Keratinocyte (primary cell): ENCODE data around the gene RFTN1. TPM values are rescaled to one million over a fixed set of nuclear protein-coding genes. Genes with fewer than 3 reads are reported as not detected.

Source experiments
- DNase-seq: peaks from one replicate; pipeline ENCODE4 v3.0.0-alpha.2; 2011; ENCODE audit warnings: low read depth, missing footprints, low spot score
- FAIRE-seq: peaks from 2 replicates; lab custom pipeline; 2011; peaks lifted over from hg19 to GRCh38; lab: Jason Lieb, UNC
- H2AFZ ChIP-seq: 2 replicates; pipeline ENCODE4 v1.6.0; 2012; ENCODE audit warnings: low read length, control low read depth, inconsistent platforms; ENCODE audit not compliant: control insufficient read depth
- H3K27ac ChIP-seq: 2 replicates; pipeline ENCODE4 v1.5.1; 2011; ENCODE audit warnings: low read length; ENCODE audit not compliant: control insufficient read depth, insufficient read depth
- H3K27me3 ChIP-seq: 3 replicates; pipeline ENCODE4 v1.6.0; 2011; ENCODE audit warnings: low read length; ENCODE audit not compliant: control insufficient read depth, insufficient read depth; ENCODE audit errors: extremely low read depth
- H3K36me3 ChIP-seq, 2 experiments: 2 replicates in 1 of 2; 3 replicates in 1 of 2; pipeline ENCODE4 v1.5.1; 2011; ENCODE audit warnings: low read length in 2 of 2, mild to moderate bottlenecking in 1 of 2; ENCODE audit not compliant: control insufficient read depth in 2 of 2, insufficient read depth in 2 of 2; ENCODE audit errors: extremely low read depth in 1 of 2
- H3K4me1 ChIP-seq: 3 replicates; pipeline ENCODE4 v1.5.1; 2011; ENCODE audit warnings: low read length; ENCODE audit not compliant: control insufficient read depth, insufficient read depth; ENCODE audit errors: extremely low read depth
- H3K4me2 ChIP-seq: 3 replicates; pipeline ENCODE4 v1.6.0; 2011; ENCODE audit warnings: low read depth, low read length; ENCODE audit not compliant: control insufficient read depth, insufficient read depth; ENCODE audit errors: extremely low read depth
- H3K4me3 ChIP-seq, 3 experiments: fragments of 200-600 bp in 1 of 3; sonication (generic) in 1 of 3; 2 replicates in 2 of 3; 3 replicates in 1 of 3; pipeline ENCODE4 v1.5.1; 2011 to 2016; ENCODE audit warnings: low read length in 3 of 3, mild to moderate bottlenecking in 3 of 3, control low read depth in 2 of 3, inconsistent platforms in 1 of 3, low read depth in 1 of 3, mixed read lengths in 1 of 3, mixed run types in 1 of 3, moderate library complexity in 1 of 3; ENCODE audit not compliant: control insufficient read depth in 2 of 3, insufficient read depth in 2 of 3; ENCODE audit errors: extremely low read depth in 1 of 3
- H3K79me2 ChIP-seq: 2 replicates; pipeline ENCODE4 v1.6.0; 2012; ENCODE audit warnings: low read length; ENCODE audit not compliant: control insufficient read depth, insufficient read depth
- H3K9ac ChIP-seq: 3 replicates; pipeline ENCODE4 v1.6.0; 2011; ENCODE audit warnings: low read length; ENCODE audit not compliant: control insufficient read depth, insufficient read depth; ENCODE audit errors: extremely low read depth
- H3K9me1 ChIP-seq: 3 replicates; pipeline ENCODE4 v1.6.0; 2011; ENCODE audit warnings: low read length; ENCODE audit not compliant: control insufficient read depth, insufficient read depth; ENCODE audit errors: extremely low read depth
- H3K9me3 ChIP-seq: 2 replicates; pipeline ENCODE4 v1.5.1; 2012; ENCODE audit warnings: low read depth, low read length; ENCODE audit not compliant: control insufficient read depth
- H4K20me1 ChIP-seq: 3 replicates; pipeline ENCODE4 v1.6.0; 2011; ENCODE audit warnings: low read length; ENCODE audit not compliant: control insufficient read depth, insufficient read depth; ENCODE audit errors: extremely low read depth
- EZH2 ChIP-seq: IDR thresholded peaks from one replicate; pipeline ENCODE4 v1.6.1; 2012; ENCODE audit warnings: inconsistent platforms, mild to moderate bottlenecking, low read length, moderate library complexity
- dilution Hi-C: fragments of 300-500 bp; cut with MboI; formaldehyde crosslinking; loops from one replicate; pipeline ENCODE4 v1.7.0; 2020; ENCODE audit warnings: low sequenced_read_pairs; ENCODE audit not compliant: extremely low pct_ligation_motif_present
- polyA plus RNA-seq, 5 experiments: library from polyadenylated mRNA; depleted of rRNA in 3 of 5; stranded (reverse) in 3 of 5; stranded (forward) in 1 of 5; unstranded in 1 of 5; fragments of >200 nt; gene quantifications; 1 replicate in 1 of 5; 2 replicates in 3 of 5; 3 replicates in 1 of 5; pipeline versions ENCODE4 v1.2.1 to v1.2.3, GENCODE V29; 2011 to 2012; ENCODE audit warnings: missing spikeins in 2 of 5, low read depth in 1 of 5, low replicate concordance in 1 of 5
- TF ChIP-seq, protein P1 (sequence below), 3 experiments: IDR thresholded peaks in 1 of 3; conservative IDR thresholded peaks in 1 of 3; optimal IDR thresholded peaks in 1 of 3; 2 replicates in 2 of 3; 3 replicates in 1 of 3; pipeline versions ENCODE3 to v1.5.1; 2011; ENCODE audit warnings: low read length in 3 of 3, mild to moderate bottlenecking in 3 of 3, moderate library complexity in 2 of 3, control low read depth in 1 of 3, inconsistent platforms in 1 of 3; ENCODE audit not compliant: insufficient read depth in 2 of 3; ENCODE audit errors: extremely low read depth in 1 of 3

The RFTN1 gene
- polyA plus RNA-seq, 1 donor (not counting 4 experiments of a cell fraction or from before 2014, with no cell fraction given): 18.0 TPM

DNA sequence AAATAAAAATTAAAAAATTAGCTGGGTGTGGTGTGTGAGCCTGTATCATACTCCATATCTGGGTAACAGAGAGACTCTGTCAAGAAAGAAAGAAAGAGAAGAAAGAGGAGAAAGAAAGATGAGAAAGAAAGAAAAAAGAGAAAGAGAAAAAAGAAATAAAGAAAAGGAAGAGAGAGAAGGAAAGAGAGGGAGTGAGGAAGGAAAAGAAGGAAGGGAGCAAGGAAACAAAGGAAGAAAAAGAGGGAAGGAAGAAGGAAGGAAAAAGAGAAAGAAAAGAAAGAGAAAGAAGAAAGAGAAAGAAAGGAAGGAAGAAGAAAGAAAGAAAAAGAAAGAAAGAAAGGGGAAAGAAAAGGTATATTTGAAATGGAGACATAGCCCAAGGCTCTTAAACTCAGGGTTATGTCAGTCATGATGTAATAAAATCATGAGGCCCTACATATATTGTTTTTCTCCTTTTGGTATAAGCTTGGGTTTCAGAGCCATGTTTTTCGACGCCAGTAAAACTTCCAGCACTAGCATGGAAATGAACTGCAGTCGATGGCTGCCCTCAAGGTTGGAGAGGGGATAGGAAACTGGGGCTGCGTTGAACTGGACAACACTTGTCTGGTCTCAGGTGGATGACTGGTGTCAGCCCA, 38.0 kb upstream of the RFTN1 start:
- TF ChIP-seq, protein P1, sequence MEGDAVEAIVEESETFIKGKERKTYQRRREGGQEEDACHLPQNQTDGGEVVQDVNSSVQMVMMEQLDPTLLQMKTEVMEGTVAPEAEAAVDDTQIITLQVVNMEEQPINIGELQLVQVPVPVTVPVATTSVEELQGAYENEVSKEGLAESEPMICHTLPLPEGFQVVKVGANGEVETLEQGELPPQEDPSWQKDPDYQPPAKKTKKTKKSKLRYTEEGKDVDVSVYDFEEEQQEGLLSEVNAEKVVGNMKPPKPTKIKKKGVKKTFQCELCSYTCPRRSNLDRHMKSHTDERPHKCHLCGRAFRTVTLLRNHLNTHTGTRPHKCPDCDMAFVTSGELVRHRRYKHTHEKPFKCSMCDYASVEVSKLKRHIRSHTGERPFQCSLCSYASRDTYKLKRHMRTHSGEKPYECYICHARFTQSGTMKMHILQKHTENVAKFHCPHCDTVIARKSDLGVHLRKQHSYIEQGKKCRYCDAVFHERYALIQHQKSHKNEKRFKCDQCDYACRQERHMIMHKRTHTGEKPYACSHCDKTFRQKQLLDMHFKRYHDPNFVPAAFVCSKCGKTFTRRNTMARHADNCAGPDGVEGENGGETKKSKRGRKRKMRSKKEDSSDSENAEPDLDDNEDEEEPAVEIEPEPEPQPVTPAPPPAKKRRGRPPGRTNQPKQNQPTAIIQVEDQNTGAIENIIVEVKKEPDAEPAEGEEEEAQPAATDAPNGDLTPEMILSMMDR (optimal IDR thresholded peaks at IDR 0.05 in 1 of 3, IDR thresholded peaks at IDR 0.05 in 1 of 3, conservative IDR thresholded peaks at IDR 0.05 in 1 of 3; ENCODE audit: extremely low read depth in 1 of 3, insufficient read depth in 2 of 3, low read length in 3 of 3): no peak
- TF ChIP-seq EZH2: no peak
- dilution Hi-C loops: no loop called here
- DNase-seq (no peak), FAIRE-seq (no peak)
- peaks cover 3% of the 10 kb centered on the region for H3K27me3 ChIP-seq
- peaks cover 22% of the 10 kb centered on the region for H3K4me1 ChIP-seq
- no peak overlapping the region for H2AFZ ChIP-seq
- H3K79me2 ChIP-seq: no peaks in the 10 kb centered on the region
- H3K9me3 ChIP-seq: no peaks in the 10 kb centered on the region
- H4K20me1 ChIP-seq: no peaks in the 10 kb centered on the region
- H3K9ac ChIP-seq: no peak overlapping the region
- H3K4me3 ChIP-seq: no peak overlapping the region
- no peaks in the 10 kb centered on the region for H3K9me1 ChIP-seq
- H3K36me3 ChIP-seq: no peaks in the 10 kb centered on the region
- H3K4me2 ChIP-seq: peak overlapping the region; percentile 78
- H3K27ac ChIP-seq: no peak overlapping the region

DNA sequence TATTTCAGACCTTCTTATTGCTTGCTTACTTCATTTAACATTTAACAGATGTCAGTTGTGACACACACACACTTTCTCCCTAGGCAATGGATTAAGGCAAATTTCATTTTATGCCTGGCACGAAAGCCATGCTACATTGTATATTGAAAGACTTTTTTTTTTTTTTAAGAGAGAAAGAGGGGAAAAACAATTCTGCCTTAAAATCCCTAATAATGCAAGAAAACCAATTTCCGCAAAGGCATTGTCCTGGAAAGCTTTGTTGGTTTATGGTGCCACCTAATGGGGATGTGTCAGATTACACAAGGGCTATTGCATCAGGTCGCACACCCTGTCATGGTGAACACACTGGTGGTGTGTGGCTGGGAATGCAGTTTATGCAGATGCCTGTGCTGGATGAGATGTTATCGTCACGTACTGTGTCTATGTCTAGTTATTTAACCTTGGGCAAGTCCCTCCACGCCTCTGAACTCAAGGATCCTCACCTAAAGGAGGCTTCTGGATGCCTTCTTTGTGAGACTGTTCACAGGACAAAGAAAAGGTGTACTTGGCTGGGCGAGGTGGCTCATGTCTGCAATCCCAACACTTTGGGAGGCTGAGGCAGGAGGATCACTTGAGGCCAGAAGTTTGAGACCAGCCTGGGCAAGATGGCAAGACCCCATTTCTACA, 37.3 kb upstream of the RFTN1 start:
- Histone ChIP-seq H4K20me1 (no peaks in the 10 kb centered on the region), H3K79me2 (no peaks in the 10 kb centered on the region), H3K36me3 (no peaks in the 10 kb centered on the region), H3K9me1 (no peaks in the 10 kb centered on the region), H3K4me1 (peaks cover 22% of the 10 kb centered on the region), H3K4me3 (peak overlapping the region in 1 of 3 experiments; percentile 28), H3K9ac (peak overlapping the region; percentile 43), H3K27ac (no peak overlapping the region), H3K9me3 (no peaks in the 10 kb centered on the region), H2AFZ (peak overlapping the region; percentile 65), H3K4me2 (peak overlapping the region; percentile 78), H3K27me3 (no peaks in the 10 kb centered on the region)
- no peak for TF ChIP-seq EZH2
- TF ChIP-seq, protein P1 (optimal IDR thresholded peaks at IDR 0.05 in 1 of 3, IDR thresholded peaks at IDR 0.05 in 1 of 3, conservative IDR thresholded peaks at IDR 0.05 in 1 of 3; ENCODE audit: extremely low read depth in 1 of 3, insufficient read depth in 2 of 3, low read length in 3 of 3): peak; percentile 66 to 93 (median 92)
- peak; percentile 82 for DNase-seq
- dilution Hi-C loops: no loop called here
- FAIRE-seq: peak; percentile 82
